ENCODE data around the gene HEG1. TPM values are rescaled to one million over a fixed set of nuclear protein-coding genes. Genes with fewer than 3 reads are reported as not detected.
"Not testable (repeated sequence)": the region's sequence is repeated elsewhere in the genome, so short reads cannot be mapped to it uniquely, and the experiment has no call there.

The HEG1 gene
- total RNA-seq, 1 donor from 2014 or later: 153 TPM

DNA sequence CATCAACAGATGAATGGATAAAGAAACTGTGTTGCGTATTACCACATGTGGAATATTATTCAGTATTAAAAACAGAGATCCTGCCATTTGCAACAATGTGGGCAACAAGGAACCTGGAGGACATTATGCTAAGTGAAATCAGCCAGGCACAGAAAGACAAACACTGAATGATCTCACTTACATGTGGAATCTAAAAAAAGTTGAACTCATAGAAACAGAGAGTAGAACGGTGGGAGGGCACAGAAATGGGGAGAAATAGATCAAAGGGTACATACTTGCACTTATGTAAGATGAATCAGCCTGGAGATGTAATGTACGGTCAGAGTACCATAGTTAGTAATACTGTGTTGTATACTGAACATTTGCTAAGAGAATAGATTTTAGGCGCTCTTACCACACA, 91.4 kb downstream of the HEG1 start:
- no peak for DNase-seq (ENCODE audit: low spot score in 2 of 2)
- intact Hi-C loops (cut with DNase I): no loop called here
- Histone ChIP-seq H3K27ac (no peak overlapping the region), H3K36me3 (peaks cover 6 to 16% of the 10 kb centered on the region in 2 donors), H3K9me3 (no peaks in the 10 kb centered on the region), H3K4me1 (no peaks in the 10 kb centered on the region), H3K27me3 (no peaks in the 10 kb centered on the region), H3K4me3 (no peak overlapping the region)
- TF ChIP-seq CTCF (IDR thresholded peaks at IDR 0.05): no peak

DNA sequence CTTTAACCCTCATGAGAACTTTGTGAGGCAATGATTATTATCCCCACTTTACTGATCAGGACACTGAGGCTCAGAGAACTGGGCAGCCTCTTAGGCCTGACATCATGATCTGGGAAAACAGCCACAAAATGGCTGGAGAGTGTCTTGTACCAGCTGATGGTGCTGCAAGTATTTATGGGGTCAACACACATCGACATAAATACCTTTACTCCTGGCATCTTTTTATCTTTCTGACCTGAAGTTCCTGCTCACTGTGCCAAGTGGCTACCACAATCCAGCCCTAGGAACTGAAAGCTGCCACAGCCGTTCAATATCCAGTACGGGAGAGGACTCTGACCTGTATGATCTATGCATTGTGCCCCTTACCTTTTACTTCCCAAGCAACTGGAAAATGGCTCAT, 92.0 kb downstream of the HEG1 start:
- no peak for TF ChIP-seq CTCF (IDR thresholded peaks at IDR 0.05)
- intact Hi-C loops (cut with DNase I): no loop called here
- Histone ChIP-seq H3K4me1 (no peaks in the 10 kb centered on the region), H3K4me3 (no peak overlapping the region), H3K27me3 (no peaks in the 10 kb centered on the region), H3K27ac (no peak overlapping the region), H3K9me3 (no peaks in the 10 kb centered on the region), H3K36me3 (peaks cover under 1 to 12% of the 10 kb centered on the region in 2 donors)
- no peak for DNase-seq (ENCODE audit: low spot score in 2 of 2)

DNA sequence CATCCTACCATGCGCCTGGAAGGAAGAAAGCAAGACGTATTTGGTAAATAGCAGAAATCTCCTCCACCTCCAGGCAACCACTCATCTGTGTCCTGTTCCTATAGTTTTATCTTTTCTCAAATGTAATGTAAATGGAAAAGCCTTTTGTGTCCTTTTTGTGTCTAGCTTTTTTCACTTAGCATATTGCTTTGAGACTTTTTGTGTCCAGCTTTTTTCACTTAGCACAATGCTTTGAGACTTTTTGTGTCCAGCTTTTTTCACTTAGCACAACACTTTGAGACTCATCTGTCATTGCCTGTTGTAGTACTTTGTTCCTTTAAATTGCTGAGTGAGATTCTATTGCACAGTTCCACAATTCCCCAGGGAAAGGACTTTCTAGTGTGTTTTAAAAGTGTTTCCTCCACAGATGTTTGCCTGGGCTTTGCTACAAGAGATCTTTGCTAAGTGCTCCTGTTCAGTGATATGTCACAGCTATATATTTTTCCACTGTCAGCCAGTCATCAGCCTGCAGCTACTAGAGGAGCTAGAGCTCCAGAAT, 93.3 kb downstream of the HEG1 start:
- intact Hi-C loops (cut with DNase I): no loop called here
- no peaks in the 10 kb centered on the region for H3K4me1 ChIP-seq
- no peak overlapping the region for H3K4me3 ChIP-seq
- no peak for DNase-seq (ENCODE audit: low spot score in 2 of 2)
- H3K27me3 ChIP-seq: no peaks in the 10 kb centered on the region
- no peak for TF ChIP-seq CTCF (IDR thresholded peaks at IDR 0.05)
- H3K9me3 ChIP-seq: no peaks in the 10 kb centered on the region
- no peak overlapping the region for H3K27ac ChIP-seq
- H3K36me3 ChIP-seq: no peaks in the 10 kb centered on the region

DNA sequence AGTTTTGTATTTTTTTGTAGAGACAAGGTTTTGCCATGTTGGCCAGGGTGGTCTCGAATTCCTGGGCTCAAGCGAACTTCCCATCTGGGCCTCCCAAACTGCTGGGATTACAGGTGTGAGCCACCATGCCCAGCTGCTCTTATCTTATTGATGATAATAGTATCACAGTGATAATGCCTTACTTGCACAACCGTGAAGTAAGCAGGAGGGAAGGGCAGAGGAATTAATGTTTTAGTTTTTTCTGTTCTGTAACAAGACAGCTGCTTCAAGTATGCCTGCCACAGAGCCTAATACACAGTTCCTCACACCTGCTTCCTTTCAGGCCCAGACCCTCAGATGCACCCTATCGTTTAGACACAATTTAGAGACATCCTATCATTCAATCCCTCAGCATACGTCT, 95.1 kb downstream of the HEG1 start:
- Histone ChIP-seq H3K4me1 (no peaks in the 10 kb centered on the region), H3K27ac (no peak overlapping the region), H3K36me3 (no peaks in the 10 kb centered on the region), H3K4me3 (no peak overlapping the region), H3K27me3 (no peaks in the 10 kb centered on the region), H3K9me3 (no peaks in the 10 kb centered on the region)
- no peak for DNase-seq (ENCODE audit: low spot score in 2 of 2)
- intact Hi-C loops (cut with DNase I): no loop called here
- no peak for TF ChIP-seq CTCF (IDR thresholded peaks at IDR 0.05)

DNA sequence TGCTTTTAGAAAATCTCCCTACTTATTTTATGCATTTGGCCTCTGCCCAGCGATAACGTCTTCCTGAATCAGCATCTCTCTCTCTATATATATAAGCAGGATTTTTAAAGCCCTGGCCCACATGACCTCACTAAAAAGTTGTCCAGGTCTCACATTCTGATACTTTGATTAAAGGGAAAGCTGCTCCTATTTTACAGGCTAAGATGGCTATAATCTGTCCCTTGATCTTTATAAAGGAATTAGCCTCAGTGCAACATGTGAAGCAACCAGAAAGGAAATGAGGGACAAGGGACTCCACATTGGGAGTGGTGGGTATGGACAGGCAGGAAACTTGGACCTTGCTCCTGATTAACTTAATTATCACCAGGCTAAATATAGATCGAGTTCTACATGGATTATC, 95.7 kb downstream of the HEG1 start:
- H3K36me3 ChIP-seq: no peaks in the 10 kb centered on the region
- H3K27ac ChIP-seq: no peak overlapping the region
- no peaks in the 10 kb centered on the region for H3K9me3 ChIP-seq
- no peaks in the 10 kb centered on the region for H3K27me3 ChIP-seq
- intact Hi-C loops (cut with DNase I): no loop called here
- no peak overlapping the region for H3K4me3 ChIP-seq
- no peak for TF ChIP-seq CTCF (IDR thresholded peaks at IDR 0.05)
- DNase-seq (ENCODE audit: low spot score in 2 of 2): no peak
- H3K4me1 ChIP-seq: no peaks in the 10 kb centered on the region

- H3K36me3 ChIP-seq; H3K9me3 ChIP-seq; H3K27me3 ChIP-seq; DNase-seq (ENCODE audit: low spot score in 2 of 2); H3K4me1 ChIP-seq; H3K4me3 ChIP-seq; intact Hi-C loops (cut with DNase I); H3K27ac ChIP-seq: not testable (repeated sequence)
Observed at GRCh38 chr3:124957951-124958350, 97.8 kb downstream of the HEG1 start.

All from ascending aorta (tissue), 2 donors.